Measurements from ENCODE around the gene RAB35. TPM values are rescaled to one million over a fixed set of nuclear protein-coding genes. Genes with fewer than 3 reads are reported as not detected.
"Not testable (repeated sequence)": the region's sequence is repeated elsewhere in the genome, so short reads cannot be mapped to it uniquely, and the experiment has no call there.

RAB35 gene
- polyA plus RNA-seq, 10 donors, result 25.9 to 35.6 (median 30.3) TPM

DNA sequence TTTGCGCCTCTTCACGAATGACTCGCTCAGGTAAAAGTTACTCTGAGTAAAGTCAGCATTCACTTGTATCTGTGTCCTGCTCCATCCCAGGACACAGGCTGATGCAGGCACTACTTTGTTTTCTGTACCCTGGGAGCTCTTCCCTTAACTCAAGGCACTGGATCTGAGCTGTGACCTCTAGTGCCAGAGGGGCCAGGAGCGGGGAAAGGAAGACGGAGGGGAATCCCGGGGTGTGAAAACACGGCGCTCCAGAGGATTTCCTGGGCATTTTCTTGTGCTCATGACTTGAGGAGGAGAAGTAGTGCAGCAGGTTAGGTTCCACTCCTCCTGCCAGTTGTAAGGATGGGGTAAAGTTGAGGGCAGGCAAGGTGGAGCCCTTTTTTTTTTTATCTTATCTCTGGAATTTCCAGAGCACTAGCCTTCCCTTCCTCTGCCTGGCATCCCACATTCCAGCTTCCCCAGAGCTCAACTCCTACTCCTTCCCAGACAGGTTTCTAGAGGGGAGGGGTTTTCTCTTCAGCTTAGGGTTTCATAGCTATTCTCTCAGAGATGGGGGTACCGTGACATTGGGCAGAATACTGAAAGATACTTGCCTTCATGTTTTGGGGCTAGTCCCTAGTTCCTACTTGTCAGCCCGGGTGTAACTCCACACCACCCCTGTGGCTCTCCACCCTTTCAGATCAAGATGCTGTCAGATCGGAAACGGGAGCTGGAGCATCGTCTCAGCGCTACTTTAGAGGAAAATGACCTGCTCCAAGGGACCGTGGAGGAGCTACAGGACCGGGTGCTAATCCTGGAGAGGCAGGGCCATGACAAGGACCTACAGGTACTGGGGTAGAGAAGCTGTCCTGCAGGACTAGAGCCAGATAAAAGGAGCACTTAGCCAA, 52.3 kb downstream of the RAB35 start:
- no peak for DNase-seq

DNA sequence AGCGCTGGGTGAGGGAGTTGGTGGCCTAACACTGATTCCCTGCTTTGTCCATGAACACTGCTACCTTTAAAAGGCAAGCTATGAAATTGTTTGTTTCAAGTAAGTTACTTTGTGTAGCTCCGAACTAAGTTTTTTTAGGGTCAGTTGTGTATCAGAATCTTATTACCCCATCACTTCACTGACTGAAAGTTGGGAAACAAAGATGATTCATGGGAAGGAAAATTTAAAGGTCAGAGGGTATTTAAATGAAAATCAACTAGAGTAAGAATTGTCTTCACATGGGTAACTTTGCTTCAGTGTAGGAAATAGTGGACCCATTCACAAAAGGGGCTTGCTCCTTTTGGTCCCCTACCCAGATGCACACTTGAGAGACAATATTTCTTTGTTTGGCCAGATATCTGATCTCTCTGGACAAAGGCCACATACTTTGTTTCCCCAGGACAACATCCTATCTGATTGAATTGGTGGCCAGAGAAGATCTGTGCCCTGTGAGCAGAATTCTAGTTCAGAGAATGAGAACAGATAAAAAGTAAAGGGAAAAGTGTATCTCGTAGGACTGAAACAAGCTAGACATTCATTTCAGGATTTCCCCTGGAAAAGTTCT, 53.5 kb downstream of the RAB35 start:
- DNase-seq, result no peak

DNA sequence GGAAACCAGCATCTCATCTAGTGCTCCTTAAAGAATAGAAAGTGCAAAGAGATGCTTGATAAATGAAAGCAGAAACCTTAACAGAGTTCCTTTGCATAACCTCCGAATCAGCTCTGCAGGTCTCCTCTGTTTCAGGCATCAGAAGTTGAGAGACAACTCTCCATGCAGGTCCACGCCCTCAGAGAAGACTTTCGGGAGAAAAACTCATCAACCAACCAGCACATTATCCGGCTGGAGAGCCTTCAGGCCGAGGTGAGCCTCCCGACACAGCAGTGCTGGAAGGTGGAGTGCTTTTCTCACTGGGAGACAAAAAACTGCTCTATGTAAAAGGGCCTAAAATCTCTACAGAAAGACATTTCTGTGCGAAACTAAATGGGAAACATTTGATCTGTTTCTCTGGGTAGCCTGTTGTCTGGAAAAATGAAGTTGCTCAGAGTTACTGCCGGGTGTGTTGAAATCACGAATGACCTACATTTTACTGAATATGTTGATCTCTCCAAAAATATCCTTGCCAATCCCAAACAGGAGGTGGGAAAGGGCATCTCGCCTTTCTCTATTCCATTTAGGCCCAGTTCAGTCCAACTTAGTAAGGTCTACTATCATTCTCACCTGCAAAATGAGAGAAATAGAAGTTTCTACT, 54.9 kb downstream of the RAB35 start:
- DNase-seq, result no peak

DNA sequence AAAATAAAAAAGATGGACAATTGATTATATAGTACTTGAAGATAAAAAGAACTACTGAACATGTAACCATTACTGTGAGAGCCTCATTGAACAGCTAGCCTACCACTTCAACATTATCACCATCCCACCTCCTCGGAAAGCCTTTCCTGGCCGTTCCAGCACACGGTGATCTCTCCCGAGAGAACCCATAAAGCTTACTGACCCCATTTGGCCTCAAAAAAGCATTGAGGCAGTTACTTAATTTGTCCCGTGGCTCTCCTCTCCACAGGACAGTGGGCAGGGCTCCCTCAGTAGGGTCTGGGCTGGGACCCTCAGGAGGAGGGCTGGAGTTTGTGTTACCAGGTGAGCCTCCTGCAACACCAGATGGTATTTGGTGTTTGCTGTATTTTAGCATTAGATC, 55.8 kb downstream of the RAB35 start:
- no peak for DNase-seq

DNA sequence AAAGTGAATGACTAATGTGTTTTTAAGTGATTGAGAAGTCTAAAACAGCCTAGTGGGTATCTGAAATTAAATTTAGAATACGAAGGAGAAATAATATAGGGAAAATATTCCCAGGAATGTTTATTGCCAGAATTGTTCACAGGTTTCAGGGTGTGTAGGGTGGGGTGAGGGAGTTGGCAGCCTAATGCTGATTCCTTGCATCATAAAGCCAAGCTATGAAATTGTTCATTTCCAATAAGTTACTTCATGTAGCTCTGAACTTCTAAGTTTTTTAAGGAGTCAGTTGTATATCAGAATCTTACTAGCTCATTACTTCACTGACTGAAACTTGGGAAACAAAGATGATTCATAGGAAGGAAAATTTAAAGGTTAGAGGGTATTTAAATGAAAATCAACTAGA, 56.4 kb downstream of the RAB35 start:
- DNase-seq, result no peak

DNA sequence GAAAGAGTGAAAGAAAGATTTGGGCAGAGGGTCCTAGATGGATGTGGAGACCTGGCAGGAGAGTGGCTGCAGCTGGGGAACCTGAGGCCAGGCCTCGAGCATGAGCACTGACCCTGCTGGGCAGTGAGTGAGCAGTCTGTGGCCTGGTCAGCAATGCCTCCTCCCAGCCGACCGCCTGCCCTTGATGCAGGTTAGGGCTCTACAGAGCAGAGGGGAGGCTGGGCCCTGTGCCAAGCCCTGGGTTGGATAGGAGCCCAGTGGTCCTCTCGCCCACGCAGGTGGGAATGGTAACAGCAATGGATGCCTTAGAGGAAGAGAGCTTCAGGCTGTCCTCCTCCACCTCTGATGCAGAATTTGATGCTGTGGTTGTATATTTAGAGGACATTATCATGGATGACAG, 59.8 kb downstream of the RAB35 start:
- no peak for DNase-seq

DNA sequence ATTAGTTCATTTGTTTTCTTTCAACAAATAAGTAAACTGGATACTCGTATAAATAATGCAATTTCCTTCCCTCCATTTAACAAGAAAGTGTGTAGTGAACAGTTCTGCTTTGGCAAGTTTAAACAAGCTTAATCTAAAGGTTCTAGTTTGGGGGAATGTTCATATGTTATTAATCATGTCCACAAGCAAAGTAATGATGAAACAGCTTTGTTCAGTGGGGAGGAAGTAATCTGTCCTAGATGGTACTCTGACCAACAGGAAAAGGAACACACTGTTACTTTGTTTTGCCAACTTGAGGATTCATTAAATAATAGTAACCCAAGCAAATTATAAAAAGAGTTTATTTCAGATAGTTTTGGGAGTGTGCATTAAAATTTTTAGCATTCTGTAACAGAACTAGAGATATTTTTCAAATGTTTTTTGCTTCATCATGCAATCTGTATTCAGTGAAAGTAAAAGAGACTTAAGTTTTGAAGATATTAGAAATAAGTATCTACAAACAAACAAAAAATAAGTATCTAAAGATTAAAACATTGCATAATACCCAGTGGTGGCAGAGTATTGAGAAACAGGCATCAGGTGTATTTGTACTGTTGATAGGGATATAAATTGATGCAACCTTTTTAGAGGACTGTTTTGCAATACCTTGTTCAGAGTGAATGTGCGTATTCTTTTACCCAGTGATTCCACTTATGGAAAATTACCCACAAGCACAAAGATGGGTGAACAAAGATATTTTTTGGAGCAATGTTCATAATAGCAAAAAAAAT, 61.1 kb downstream of the RAB35 start:
- no peak for DNase-seq

DNA sequence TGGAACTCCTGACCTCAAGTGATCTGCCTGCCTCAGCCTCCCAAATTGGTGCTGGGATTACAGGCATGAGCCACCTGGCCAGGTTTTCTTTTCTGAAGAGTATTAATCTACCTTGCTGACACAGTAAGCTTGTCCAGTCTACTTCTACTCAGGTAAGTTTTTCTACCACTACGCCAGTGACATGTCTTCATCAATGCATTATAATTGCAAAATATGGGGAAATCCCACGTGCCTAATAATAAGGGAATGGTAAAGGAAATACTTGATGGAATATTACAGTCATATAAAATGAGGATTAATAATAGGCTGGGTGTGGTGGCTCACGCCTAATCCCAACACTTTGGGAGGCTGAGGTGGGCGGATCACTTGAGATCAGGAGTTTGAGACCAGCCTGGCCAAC, 62.3 kb downstream of the RAB35 start:
- DNase-seq, result no peak

DNA sequence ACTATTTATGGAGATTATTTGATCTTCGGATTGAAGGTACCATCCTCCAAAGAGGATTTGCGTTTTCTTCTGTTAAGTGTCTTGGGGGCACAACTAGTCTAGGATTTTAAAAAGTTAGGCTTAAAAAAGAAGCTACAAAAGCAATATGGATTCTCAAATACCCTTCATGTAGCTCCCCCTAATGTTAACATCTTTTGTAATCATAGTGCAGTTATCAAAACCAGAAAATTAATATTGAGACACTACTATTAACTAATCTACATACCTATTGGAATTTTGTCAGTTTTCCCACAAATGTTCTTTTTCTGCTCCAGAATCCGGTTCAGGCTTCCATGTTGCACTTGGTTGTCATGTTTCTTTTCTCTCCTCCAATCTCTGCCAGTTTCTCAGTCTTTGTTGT, 65.0 kb downstream of the RAB35 start:
- no peak for DNase-seq

DNA sequence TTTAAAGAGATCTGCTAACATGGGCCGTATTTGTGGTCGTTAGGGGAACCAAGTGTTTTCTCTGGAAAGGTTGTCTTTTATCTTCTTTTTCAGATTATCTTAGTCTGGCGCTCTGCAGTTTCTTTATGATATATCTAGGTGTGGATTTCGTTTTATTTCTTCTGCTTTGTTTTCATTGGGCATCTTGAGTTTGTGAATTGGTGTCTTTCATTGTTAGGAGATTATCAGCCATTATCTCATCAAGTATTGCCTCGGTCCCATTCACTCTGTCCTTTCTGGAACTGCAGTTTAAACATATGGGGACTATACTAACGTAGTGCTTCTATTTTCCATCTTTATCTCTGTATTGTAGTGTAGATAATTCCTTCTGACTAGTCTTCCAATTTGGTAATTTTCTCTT, 67.1 kb downstream of the RAB35 start:
- DNase-seq, result no peak

DNA sequence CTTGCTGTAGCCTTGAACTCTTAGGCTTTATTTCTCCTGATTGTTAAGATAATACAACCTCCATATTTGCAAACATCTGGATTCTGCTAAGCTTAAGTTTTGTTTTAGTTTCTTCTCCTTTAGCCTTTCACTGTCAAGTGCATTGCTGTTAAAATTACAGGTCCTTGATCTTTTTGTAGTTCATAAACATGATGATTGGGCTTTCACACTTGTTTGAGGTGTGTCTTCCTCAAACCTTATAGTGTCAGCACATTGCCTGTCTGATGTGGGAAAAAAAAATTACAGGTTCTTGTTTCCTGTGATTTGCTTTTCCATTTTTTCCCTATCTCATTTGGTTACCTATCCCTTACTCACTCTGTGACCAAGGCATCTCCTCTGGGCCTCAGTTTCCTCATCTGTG, 68.3 kb downstream of the RAB35 start:
- no peak for DNase-seq

DNA sequence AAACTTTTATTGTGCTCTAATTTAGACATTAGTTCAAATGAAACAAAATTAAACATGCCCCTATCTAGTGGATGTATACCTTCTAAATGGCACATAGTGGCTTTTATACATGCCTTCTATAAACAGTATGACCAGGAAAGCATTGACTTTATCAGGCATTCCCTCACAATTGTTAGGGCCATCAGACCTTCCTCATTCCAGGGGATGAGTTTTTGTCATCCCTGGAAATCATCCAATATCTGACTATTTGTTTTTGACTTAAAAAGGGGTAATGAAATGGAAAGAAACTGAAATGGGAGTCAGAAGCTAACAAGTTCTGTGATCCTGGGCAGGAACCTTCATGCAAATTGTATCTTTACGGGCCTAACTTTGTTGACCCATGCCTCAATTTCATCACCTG, 69.5 kb downstream of the RAB35 start:
- DNase-seq, result no peak

DNA sequence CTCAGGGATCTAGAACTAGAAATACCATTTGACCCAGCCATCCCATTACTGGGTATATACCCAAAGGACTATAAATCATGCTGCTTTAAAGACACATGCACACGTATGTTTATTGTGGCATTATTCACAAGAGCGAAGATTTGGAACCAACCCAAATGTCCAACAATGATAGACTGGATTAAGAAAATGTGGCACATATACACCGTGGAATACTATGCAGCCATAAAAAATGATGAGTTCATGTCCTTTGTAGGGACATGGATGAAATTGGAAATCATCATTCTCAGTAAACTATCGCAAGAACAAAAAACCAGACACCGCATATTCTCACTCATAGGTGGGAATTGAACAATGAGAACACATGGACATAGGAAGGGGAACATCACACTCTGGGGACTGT, 71.2 kb downstream of the RAB35 start:
- DNase-seq, result not testable (repeated sequence)

Other genes starting within 250 kb of the RAB35 start
- gene CIT, start 239.4 kb downstream of the RAB35 start, polyA plus RNA-seq (ENCODE audit: insufficient read length in 10 of 10), result 10 to 100 TPM in 4 of 10 donors, 1 to 10 TPM in 6; 7.1 to 13.5 (median 9.6) TPM
- 1 to 10 TPM; 1.9 to 5.9 (median 3.5) TPM for gene BICDL1, start 127.5 kb downstream of the RAB35 start, polyA plus RNA-seq (ENCODE audit: insufficient read length in 10 of 10)
- gene GCN1, start 78.0 kb upstream of the RAB35 start, polyA plus RNA-seq (ENCODE audit: insufficient read length in 10 of 10), result 10 to 100 TPM; 32.7 to 50.4 (median 39.9) TPM
- gene RPLP0, start 84.4 kb upstream of the RAB35 start, polyA plus RNA-seq (ENCODE audit: insufficient read length in 10 of 10), result 1,000 to 10,000 TPM; 2,859 to 4,622 (median 4,054) TPM
- gene PXN, start 149.0 kb upstream of the RAB35 start, polyA plus RNA-seq (ENCODE audit: insufficient read length in 10 of 10), result 100 to 1,000 TPM in 9 of 10 donors, 10 to 100 TPM in 1; 88.7 to 164 (median 134) TPM
- not detected for gene RNU4-2, start 175.2 kb upstream of the RAB35 start, polyA plus RNA-seq (ENCODE audit: insufficient read length in 10 of 10)
- gene RNU4-1, start 176.5 kb upstream of the RAB35 start, polyA plus RNA-seq (ENCODE audit: insufficient read length in 10 of 10), result not detected
- 1 to 10 TPM; 2.4 to 4.9 (median 4.2) TPM for gene SIRT4, start 185.6 kb upstream of the RAB35 start, polyA plus RNA-seq (ENCODE audit: insufficient read length in 10 of 10)
- gene PLA2G1B, start 211.0 kb upstream of the RAB35 start, polyA plus RNA-seq (ENCODE audit: insufficient read length in 10 of 10), result not detected

All from muscle of back (tissue), 11 donors.